ENCODE data around the gene HOXB1.
"Not testable (repeated sequence)": the region's sequence is repeated elsewhere in the genome, so short reads cannot be mapped to it uniquely, and the experiment has no call there.

HOXB1 gene

GRCh38 chr17:48513666-48514455 is 16.9 kb downstream of the HOXB1 start:
- no peak for DNase-seq

DNA sequence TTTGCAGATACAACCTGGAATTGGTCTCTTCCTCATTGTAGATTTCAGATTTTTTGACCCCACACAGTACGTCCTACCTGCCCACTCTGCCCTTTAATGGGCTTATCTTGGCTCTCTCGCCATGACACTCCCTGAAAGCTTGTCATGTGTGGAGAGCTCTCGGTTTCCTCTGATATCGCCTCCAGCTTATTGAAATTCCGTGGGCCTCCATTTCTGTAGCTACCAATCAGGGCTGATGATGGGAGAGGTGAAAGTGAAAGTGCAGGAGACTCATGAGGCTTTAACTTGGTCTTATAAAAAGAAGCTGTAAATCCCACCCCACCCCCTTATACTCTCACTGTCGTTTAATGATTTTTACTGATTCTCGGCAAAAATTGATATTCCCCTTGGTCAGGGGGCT is 17.7 kb downstream of the HOXB1 start:
- DNase-seq, result no peak

DNA sequence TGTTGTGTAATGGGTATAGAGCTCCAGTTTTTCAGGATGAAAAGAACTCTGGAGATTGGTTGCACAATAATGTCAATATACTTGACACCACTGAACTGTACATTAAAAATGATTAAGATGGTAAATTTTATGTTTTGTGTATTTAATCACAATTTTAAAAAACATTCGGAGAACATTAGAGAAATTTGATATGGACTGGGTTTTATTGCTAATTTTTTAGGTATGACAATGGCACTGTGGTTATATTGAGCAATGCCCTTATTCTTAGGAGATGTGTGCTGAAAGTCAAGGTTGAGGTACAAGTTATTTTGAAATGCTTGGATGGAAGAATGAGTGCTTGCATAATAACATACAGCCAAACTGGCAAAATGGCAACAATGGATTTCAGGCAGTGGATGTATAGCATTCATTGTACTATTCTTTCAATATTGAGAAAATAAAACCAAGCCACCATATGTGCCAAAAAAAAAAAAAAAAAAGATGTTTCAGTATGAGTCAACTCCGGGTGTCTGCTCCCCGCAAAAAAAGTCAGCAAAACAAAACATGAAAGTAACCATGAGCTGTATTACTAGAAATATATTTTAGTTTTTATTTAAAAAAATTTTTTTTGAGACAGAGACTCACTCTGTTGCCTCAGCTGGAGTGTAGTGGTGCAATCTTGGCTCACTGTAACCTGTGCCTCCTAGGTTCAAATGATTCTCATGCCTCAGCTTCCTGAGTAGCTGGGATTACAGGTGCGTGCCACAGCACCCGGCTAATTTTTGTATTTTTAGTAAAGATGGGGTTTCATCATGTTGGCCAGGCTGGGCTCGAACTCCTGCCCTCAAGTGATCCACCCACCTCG is 19.8 kb downstream of the HOXB1 start:
- no peak for DNase-seq

DNA sequence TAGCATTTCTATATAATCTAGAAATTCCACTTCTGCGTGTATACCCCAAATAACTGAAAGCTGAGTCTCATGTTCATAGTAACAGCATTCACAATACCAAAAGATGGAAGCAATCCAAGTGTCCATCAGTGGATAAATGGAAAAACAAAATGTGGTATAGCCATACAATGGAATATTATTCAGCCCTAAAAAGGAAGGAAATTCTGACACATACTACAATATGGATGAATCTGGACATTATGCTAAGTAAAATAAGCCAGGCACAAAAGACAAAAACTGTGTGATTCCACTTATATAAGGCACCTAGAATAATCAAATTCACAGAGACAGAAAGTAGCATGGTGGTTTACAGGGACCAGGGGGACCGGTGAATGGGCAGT is 20.4 kb downstream of the HOXB1 start:
- no peak for DNase-seq

- DNase-seq, result not testable (repeated sequence)
Observed at GRCh38 chr17:48509708-48510107, 21.1 kb downstream of the HOXB1 start.

DNA sequence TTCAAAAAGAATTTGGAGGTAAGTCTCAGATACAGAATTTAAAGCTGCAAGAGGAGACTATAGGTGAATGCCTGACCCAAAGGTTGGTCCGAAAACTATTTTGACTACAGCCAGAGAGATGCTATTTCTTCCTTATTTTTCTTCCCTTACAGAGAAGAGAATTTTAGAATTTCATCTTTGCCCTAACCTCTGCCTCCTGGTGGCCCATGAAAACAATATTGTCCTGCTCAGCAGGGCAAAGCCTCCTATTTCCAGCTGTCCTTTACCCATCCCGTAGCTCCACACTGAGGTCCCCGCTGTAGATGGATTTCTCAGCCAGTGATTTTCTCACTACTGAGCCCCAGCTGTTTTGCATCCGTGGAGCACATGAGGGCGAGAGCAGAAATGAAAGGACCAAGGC is 24.6 kb downstream of the HOXB1 start:
- no peak for DNase-seq

GRCh38 chr17:48505788-48506187 is 25.0 kb downstream of the HOXB1 start:
- no peak for DNase-seq

GRCh38 chr17:48504953-48505352 is 25.9 kb downstream of the HOXB1 start:
- DNase-seq, result no peak

GRCh38 chr17:48503747-48504146 is 27.1 kb downstream of the HOXB1 start:
- no peak for DNase-seq

DNA sequence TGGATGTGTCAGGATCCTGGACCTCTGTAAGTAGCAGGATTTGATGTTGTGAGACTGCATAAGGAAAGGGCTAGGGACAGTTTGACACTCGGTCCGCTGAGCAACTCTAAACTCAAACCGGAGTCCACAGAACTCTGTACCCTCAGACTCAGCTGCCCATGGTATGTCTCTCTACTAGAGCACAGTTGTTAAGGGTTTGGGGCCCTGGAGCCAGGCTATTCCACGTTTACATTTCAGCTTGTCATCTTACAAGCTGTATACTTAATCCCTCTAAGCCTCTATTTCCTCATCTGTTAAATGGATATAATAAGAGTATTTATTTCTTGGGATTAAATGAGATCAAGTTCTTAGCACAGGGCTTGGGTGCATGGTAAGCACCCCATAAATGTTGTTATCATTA is 27.9 kb downstream of the HOXB1 start:
- no peak for DNase-seq

DNA sequence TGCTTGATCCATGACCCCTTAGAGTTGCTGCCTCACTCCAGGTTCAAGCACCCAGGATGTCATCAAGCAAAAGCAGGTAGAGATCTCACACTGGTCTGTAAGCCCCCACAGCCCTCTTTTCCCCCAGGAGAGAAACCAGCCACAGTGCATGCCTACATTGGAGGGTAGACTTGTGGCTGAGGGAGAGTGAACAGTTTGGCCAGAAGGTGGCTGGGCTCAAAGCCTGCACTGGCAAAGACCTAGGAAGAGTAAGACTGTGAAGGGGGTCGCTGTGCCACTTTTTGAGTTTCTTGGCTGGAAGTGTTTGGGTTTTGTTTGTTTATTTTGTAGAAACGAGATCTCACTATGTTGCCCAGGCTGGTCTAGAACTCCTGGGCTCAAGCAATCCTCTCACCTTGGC is 28.5 kb downstream of the HOXB1 start:
- DNase-seq, result no peak

GRCh38 chr17:48500435-48501426 is 30.1 kb downstream of the HOXB1 start:
- no peak for DNase-seq

- no peak for DNase-seq
Observed at GRCh38 chr17:48499735-48500434, 30.9 kb downstream of the HOXB1 start.

GRCh38 chr17:48499248-48499647 is 31.6 kb downstream of the HOXB1 start:
- no peak for DNase-seq

- DNase-seq, result no peak
Observed at GRCh38 chr17:48498164-48498850, 32.5 kb downstream of the HOXB1 start.

GRCh38 chr17:48497103-48497502 is 33.7 kb downstream of the HOXB1 start:
- no peak for DNase-seq

DNA sequence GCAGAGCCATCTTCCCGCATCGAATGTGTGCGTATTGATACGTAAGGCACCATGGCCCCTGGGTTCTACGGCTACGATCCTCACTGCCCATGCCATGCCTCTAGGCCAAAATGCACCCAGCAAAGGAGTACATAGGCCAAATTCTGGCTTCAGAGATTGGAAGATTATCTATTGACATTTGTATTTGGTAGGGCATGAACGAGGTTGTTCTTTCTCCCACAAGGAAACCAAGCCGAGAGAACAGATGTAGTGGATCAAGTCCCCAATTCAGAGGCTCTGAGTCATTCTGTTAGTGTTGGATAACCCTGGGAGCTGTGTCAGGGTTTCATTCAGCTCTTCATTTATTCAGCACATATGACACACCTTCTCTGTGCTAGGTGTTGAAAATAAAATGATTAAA is 36.5 kb downstream of the HOXB1 start:
- no peak for DNase-seq

DNA sequence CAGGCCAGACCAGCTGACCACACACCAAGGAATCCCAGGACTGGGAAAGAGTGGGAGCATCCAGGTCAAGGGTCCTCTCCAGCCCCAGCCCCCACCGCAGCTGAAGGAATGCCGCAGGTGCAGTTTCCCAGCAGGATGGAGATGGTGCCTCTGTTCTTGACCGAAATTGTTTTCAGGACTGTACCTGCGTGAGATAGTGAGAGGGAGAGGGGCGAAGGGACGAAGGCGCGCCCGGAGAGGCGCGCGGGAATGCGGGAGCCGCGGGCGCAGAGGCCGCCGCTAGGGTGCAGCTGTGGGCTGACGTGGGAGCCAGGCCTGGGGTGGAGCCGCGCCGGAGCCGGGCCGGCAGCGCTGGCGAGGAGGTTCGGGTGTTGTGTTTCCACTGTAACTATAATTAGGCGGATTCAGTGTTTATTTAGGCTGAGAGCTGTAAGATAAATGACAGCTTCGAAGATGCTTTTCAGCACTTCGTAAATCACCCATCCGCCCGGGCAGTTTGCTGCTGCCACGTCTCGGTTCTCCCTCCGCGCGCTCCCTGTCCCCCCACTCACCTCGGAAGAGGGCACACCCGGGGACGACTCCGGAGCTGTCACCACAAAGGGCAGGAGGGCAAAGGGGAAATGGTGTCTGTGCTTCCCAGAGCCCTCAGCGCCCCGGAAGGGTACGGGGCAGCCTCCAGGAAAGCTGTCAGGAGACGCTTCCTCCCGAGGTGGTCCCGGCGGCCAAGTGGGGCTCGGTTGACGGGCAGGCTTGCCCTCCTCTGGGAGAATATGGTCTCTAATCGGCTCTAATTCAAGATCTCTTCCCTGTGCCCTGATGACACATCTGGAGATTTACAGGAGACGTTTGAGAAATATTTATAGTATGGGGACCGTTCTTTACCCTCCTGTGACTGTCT is 38.2 kb downstream of the HOXB1 start:
- DNase-seq, result no peak

- no peak for DNase-seq
Observed at GRCh38 chr17:48491527-48492273, 39.1 kb downstream of the HOXB1 start.

DNA sequence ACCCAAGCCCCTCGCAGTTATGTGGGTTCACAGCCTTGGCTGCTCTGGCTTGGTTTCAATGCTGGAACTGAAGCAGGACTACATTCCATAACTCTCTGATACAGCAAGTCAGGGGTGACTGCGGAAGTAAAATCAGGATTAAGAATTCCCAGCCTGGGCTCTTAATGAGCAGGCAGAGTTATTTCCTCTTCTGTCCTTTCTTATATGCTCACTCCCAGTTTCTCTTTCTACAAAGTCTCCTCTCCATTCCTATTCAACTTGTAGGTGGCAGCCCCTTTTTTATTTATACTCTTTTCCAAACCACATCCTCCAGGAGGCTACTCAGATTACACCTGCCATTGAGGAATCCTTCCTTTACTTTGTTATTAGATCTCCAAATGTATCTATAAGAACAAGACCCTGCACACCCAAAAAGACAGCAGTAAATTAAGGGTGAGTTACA is 40.3 kb downstream of the HOXB1 start:
- DNase-seq, result no peak
